Breast epithelium (tissue), 4 donors: ENCODE measurements around the gene ZCCHC3. TPM values are rescaled to one million over a fixed set of nuclear protein-coding genes. Genes with fewer than 3 reads are reported as not detected.

Experiments used
- DNase-seq, 2 donors: peaks; one replicate each; pipeline ENCODE4 v3.0.0-alpha.2; 2019; ENCODE audit warnings: low spot score in 2 of 2
- H3K27ac ChIP-seq, 2 donors: fragments of 200-600 bp; sonication (generic) in 1 of 2; one replicate each; pipeline ENCODE4 v1.5.1; 2016 to 2019; ENCODE audit warnings: mild to moderate bottlenecking in 1 of 2
- H3K27me3 ChIP-seq, 2 donors: fragments of 200-600 bp; sonication (generic) in 1 of 2; one replicate each; pipeline versions ENCODE4 v1.5.1 to v1.6.0; 2017 to 2019; ENCODE audit warnings: control low read depth in 1 of 2, mild to moderate bottlenecking in 1 of 2
- H3K36me3 ChIP-seq: fragments of 200-600 bp; one replicate; pipeline ENCODE4 v1.5.1; 2019
- H3K4me1 ChIP-seq, 2 donors: fragments of 200-600 bp; sonication (generic); one replicate each; pipeline ENCODE4 v1.5.1; 2016 to 2019; ENCODE audit warnings: control low read depth in 1 of 2
- H3K4me3 ChIP-seq, 3 donors: fragments of 200-600 bp; sonication (generic); 1 replicate in 2 of 3; 2 replicates in 1 of 3; pipeline ENCODE4 v1.5.1; 2016 to 2019; ENCODE audit warnings: mild to moderate bottlenecking in 3 of 3, moderate library complexity in 2 of 3
- H3K9me3 ChIP-seq, 2 donors: fragments of 200-600 bp; sonication (generic) in 1 of 2; one replicate each; pipeline ENCODE4 v1.5.1; 2016 to 2019; ENCODE audit warnings: control low read depth in 1 of 2
- CTCF ChIP-seq, 3 donors: fragments of 450-650 bp; IDR thresholded peaks; one replicate each; pipeline ENCODE4 v1.5.1; 2016 to 2017; ENCODE audit warnings: antibody characterized with exemption in 3 of 3, mild to moderate bottlenecking in 3 of 3, moderate library complexity in 3 of 3
- POLR2A ChIP-seq: fragments of 450-650 bp; IDR thresholded peaks from one replicate; pipeline ENCODE4 v1.6.1; 2016; ENCODE audit warnings: antibody characterized with exemption, mild to moderate bottlenecking, moderate library complexity
- POLR2AphosphoS5 ChIP-seq, 3 donors: sonication (generic); formaldehyde crosslinking; IDR thresholded peaks; one replicate each; pipeline ENCODE4 v1.6.1; 2017; ENCODE audit warnings: antibody characterized with exemption in 3 of 3
- intact Hi-C: fragments of 100-400 bp; cut with DNase I; formaldehyde crosslinking; loops from one replicate; pipeline ENCODE4 v1.15.1; 2023; ENCODE audit warnings: low total_unique reads
- total RNA-seq, 3 donors: library from RNA; depleted of rRNA; stranded (reverse); fragments of >200 nt; gene quantifications; one replicate each; pipeline ENCODE4 v1.1.0, GENCODE V29; 2016

ZCCHC3 gene
- total RNA-seq, 3 donors from 2014 or later = 10.1 to 14.0 (median 11.5) TPM

- intact Hi-C loops = no loop called here
- TF ChIP-seq POLR2A (no peak), CTCF (IDR thresholded peaks at IDR 0.05) (no peak), POLR2AphosphoS5 (IDR thresholded peaks at IDR 0.05) (no peak)
- Histone ChIP-seq H3K27me3 (no peaks in the 10 kb centered on the region), H3K4me3 (no peak overlapping the region), H3K27ac (no peak overlapping the region), H3K4me1 (no peaks in the 10 kb centered on the region), H3K36me3 (no peaks in the 10 kb centered on the region), H3K9me3 (no peaks in the 10 kb centered on the region)
- no peak for DNase-seq
Measured at GRCh38 chr20:270517-270916, 26.9 kb upstream of the ZCCHC3 start.

- no peak for TF ChIP-seq POLR2AphosphoS5 (IDR thresholded peaks at IDR 0.05)
- TF ChIP-seq CTCF (IDR thresholded peaks at IDR 0.05) = no peak
- TF ChIP-seq POLR2A = no peak
- Histone ChIP-seq H3K27me3 (no peaks in the 10 kb centered on the region), H3K4me3 (no peak overlapping the region), H3K4me1 (no peaks in the 10 kb centered on the region), H3K36me3 (no peaks in the 10 kb centered on the region), H3K9me3 (no peaks in the 10 kb centered on the region), H3K27ac (no peak overlapping the region)
- intact Hi-C loops = no loop called here
- DNase-seq = no peak
Measured at GRCh38 chr20:271069-271468, 26.3 kb upstream of the ZCCHC3 start.

- Histone ChIP-seq H3K4me3 (no peak overlapping the region), H3K9me3 (no peaks in the 10 kb centered on the region), H3K27me3 (no peaks in the 10 kb centered on the region), H3K27ac (no peak overlapping the region), H3K4me1 (no peaks in the 10 kb centered on the region), H3K36me3 (peaks cover 2% of the 10 kb centered on the region)
- no peak for TF ChIP-seq POLR2A
- no peak for TF ChIP-seq POLR2AphosphoS5 (IDR thresholded peaks at IDR 0.05)
- TF ChIP-seq CTCF (IDR thresholded peaks at IDR 0.05) = no peak
- no peak for DNase-seq
- intact Hi-C loops = no loop called here
Measured at GRCh38 chr20:271528-271927, 25.8 kb upstream of the ZCCHC3 start.

- Histone ChIP-seq H3K27me3 (no peaks in the 10 kb centered on the region), H3K27ac (no peak overlapping the region), H3K4me3 (no peak overlapping the region), H3K4me1 (no peaks in the 10 kb centered on the region), H3K36me3 (peaks cover 5% of the 10 kb centered on the region), H3K9me3 (no peaks in the 10 kb centered on the region)
- no peak for DNase-seq
- intact Hi-C loops = no loop called here
- TF ChIP-seq POLR2AphosphoS5 (IDR thresholded peaks at IDR 0.05) (no peak), CTCF (IDR thresholded peaks at IDR 0.05) (no peak), POLR2A (no peak)
Measured at GRCh38 chr20:272718-273117, 24.7 kb upstream of the ZCCHC3 start.

GRCh38 chr20:273884-274283, 23.5 kb upstream of the ZCCHC3 start:
- Histone ChIP-seq H3K27ac (no peak overlapping the region), H3K4me3 (no peak overlapping the region), H3K27me3 (no peaks in the 10 kb centered on the region), H3K36me3 (peaks cover 5% of the 10 kb centered on the region), H3K9me3 (no peaks in the 10 kb centered on the region), H3K4me1 (no peaks in the 10 kb centered on the region)
- intact Hi-C loops = no loop called here
- TF ChIP-seq POLR2AphosphoS5 (IDR thresholded peaks at IDR 0.05) = no peak
- no peak for TF ChIP-seq POLR2A
- no peak for TF ChIP-seq CTCF (IDR thresholded peaks at IDR 0.05)
- no peak for DNase-seq
